CD4-positive, alpha-beta T cell treated with Interleukin-4 for 1 hour (primary cell): Measurements from ENCODE around the gene RSPH10B2.
"Not testable (repeated sequence)": the region's sequence is repeated elsewhere in the genome, so short reads cannot be mapped to it uniquely, and the experiment has no call there.

Source experiments
- DNase-seq, 2 donors: peaks; one replicate each; pipeline ENCODE4 v3.0.0-alpha.2; 2020 to 2022

Gene RSPH10B2

DNA sequence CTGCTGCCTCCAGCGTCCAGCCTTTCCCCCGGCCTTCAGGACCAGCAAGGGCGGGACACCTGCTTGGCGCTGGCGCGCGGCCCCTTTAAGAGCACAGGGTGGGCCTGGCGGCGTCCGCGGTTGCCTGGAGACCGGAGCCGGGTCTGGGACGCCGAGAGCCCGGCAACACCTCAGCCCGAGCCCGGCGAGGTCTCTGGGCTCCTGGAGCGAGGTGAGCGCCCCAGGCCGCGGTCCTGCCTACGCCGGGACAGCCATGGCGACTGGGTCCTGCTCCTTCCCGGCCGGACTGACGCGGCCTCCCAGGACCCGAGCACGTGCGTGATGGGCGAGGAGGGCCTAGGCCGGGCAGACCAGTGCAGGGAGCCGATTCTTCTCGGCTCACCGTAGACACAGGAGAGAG, at the start of gene RSPH10B2:
Gene RSPH10B2 (plus strand): TSS at position 140 of the 400 bp plus-strand sequence. CDS start 3,575 bp downstream, outside the sequence.
- not testable (repeated sequence) for DNase-seq

- DNase-seq, result peak in 1 of 2 donors; percentile 29
Observed at GRCh38 chr7:6705959-6706665, 47.8 kb upstream of the RSPH10B2 start.

GRCh38 chr7:6706666-6707407, 47.1 kb upstream of the RSPH10B2 start, which contains the start of gene ZNF12:
TSS of gene ZNF12 (minus strand) at chr7:6706947. CDS start at chr7:6705173, 1,774 bp downstream.
- DNase-seq, result peak; percentile 96

DNA sequence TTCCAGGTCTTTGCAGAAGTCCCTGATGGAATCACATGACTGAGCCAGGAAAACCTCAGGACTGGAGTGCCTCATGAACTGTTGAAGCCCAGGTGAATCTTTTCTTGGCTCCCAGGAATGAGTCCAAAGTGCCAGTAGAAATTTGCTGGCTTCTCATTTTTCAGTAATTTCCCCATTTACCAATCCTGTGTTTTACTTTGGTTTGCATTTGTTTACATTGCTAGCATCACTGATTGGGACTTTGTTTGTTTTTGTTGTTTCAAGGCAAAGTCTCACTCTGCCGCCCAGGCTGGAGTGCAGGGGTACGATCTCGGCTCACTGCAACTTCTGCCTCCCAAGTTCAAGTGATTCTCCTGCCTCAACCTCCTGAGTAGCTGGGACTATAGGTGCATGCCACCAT, 45.6 kb upstream of the RSPH10B2 start:
- DNase-seq, result no peak

GRCh38 chr7:6709808-6710207, 44.1 kb upstream of the RSPH10B2 start:
- DNase-seq, result no peak

DNA sequence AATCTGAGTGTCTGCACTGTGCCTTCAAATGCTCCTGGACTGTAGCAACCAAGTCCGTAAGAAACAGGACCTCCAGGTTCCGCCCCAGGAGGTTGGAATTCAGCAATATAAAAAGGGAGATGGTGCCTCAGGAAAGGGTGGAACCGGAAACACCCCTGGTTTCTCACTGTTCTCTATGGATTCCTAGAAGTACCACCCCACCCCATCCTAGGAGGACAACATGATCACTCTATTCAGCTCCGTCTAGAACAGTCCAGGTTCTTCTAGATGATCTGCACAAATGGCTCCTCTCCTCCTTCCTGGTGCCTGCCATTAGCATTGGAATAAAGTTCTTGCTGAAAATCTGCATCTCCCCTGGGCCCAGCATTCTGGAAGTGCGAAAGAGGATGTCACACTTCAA, 39.5 kb upstream of the RSPH10B2 start:
- no peak for DNase-seq

DNA sequence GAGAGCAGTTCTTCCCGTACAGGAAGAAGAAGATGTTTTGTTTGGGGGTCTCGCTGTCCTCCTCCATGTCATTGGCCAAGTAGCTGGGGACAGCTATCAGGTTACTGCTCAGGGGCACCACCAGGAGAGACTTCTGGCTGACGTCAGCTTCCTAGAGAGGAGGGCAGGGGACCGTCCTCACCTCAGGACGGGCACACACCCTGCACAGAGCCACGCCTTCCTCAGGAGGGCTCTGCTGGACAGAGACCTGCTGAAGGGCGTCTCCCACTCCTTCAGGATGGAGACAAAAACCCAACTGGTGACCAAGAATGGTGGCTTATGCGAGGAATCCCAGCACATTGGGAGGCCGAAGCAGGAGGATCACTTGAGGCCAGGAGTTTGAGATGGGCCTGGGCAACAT, 38.0 kb upstream of the RSPH10B2 start:
- DNase-seq, result not testable (repeated sequence)

DNA sequence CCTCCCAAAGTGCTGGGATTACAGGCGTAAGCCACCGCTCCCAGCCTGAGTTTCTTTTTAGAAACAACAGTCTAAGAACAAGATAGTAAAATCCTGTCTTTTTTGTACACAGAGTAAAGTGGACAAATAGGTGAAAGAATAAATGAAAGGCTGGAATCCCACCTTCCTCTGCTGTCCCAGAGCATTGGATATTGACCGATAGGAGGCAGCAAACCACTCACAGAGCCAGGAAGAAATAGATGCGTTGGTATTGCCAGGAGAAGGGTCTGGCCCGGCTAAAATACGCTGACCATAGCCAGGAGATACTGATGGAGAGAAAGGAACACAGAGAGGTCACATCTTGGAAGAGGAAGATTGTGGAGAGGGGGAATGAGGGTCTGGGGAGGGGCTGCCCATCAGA, 35.8 kb upstream of the RSPH10B2 start:
- DNase-seq, result no peak

GRCh38 chr7:6724351-6724750, 29.6 kb upstream of the RSPH10B2 start:
- not testable (repeated sequence) for DNase-seq

GRCh38 chr7:6725003-6725402, 28.9 kb upstream of the RSPH10B2 start:
- peak in 1 of 2 donors; percentile 42 for DNase-seq

GRCh38 chr7:6726341-6726740, 27.6 kb upstream of the RSPH10B2 start:
- DNase-seq, result not testable (repeated sequence)

DNA sequence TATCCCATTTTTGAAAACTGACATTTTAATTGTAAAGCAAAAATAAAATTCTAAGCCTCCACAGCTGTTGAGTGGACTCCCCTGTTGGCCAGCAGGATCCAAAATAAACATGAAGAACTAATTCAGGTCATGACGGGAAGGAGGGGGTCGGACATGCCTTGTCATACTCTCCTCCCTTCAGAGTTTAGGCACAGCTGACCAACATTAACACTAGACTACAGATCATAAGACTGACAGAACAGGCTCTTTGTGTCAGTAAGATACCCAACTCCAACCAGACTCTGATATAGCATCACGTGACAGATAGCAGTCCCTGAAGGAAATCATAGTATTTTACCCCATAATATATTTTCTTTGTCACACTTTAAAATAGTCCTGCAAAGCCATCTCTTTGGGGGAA, 26.2 kb upstream of the RSPH10B2 start:
- no peak for DNase-seq

GRCh38 chr7:6728893-6729491, 24.9 kb upstream of the RSPH10B2 start:
- DNase-seq, result not testable (repeated sequence)

DNA sequence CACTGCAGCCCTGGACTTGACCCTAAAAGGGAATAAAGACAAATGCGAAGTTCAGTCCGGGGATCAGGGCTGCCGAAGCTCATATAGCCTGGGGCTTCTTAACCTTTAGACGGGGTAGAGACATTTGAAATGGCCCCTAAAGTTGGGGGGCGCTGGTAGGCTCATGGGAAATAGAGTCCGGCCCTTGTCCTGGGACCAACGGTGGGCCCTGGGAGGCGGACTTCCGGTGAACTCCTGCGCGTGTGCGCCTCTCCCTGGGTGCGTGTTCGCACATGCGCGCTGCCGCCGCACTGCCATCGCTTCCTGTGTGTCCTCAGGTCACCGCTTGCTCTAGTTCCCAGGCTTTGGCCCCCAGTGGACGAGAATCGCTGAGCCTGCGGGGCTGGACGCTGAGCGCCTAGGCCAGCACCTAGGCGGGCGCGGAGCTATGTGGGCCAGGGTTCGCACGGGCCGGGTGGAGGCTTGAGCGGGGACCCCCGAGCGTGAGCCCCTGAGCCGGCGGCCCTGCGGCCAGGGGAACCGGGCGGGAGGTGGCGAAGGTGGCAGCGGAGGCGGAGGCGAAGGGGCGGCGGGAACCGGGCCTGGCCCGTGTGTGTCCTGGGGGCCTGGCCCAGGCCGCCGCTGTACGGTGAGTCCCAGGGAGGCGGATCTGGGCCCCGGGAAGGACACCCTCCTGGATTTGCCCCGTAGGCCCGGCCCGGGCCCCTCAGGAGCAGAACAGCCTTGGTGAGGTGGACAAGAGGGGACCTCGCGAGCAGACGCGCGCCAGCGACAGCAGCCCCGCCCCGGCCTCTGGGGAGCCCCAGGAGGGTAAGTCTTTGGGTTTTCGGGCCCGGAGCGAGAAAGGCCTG, 24.2 kb upstream of the RSPH10B2 start:
- peak; percentile 87 to 90 for DNase-seq

DNA sequence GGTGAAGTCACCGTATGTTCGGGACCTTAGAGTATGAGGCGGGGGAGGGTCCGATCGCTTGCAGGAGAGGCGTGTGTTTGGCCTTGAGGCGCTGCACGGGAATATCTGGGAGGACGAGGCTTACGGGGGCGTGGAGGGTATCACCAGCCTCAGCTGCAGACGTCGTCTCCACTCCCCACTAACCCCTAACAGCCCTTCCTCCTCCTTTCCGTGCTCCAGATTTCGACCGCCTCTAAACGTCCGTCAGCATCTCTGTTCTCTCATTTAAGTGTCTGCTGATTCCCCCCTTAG, 23.6 kb upstream of the RSPH10B2 start:
- no peak for DNase-seq

DNA sequence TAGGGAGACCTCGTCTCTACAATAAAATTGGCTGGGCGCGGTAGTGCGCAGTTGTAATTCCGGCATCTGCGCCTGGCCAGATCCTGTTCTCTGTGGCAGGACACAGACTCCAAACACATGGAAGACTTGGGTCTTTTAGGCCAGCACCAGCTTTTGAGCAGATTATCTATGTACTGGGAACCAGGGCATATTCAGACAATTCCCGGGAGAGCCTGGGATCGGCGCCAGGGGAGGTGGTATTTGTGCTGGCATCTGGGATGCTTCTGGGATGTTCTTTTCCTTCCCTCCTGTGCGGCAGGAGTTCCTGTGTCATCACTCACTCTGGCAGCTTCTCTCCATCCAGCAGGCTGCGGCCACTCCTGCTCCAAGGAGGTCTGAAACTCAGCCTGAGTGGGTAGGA, 15.5 kb upstream of the RSPH10B2 start:
- not testable (repeated sequence) for DNase-seq

DNA sequence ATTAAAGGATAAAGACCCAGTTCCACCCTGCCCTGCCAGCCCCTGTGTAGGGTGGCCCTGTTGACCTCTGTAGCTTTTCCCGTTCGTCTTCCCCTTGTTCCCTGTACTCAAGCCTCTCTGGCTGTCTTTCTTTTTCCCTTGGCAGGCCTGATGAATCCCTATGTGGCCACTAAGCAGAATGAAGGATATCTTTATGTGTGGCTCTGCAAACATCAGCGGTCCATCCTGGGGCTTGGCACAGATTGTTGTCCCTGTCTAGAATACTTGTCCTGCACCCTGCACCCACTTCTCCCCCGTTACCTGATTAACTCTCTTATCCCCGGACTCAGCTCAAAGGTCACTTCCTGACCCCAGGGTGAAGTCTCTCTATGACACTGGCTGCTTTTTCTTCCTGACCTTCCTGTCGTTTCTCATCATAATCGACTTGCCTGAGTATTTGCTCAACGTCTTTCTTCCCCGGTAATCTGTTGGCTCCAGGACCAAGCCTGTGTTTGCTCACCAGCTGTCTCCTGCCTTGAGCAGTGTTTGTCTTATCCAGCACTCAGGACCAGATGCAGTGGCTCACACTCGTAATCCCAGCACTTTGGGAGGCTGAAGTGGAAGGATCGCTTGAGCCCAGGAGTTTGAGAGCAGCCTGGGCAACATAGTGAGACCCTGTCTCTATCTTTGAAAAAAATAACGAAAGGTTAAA, 9.3 kb upstream of the RSPH10B2 start:
- not testable (repeated sequence) for DNase-seq

DNA sequence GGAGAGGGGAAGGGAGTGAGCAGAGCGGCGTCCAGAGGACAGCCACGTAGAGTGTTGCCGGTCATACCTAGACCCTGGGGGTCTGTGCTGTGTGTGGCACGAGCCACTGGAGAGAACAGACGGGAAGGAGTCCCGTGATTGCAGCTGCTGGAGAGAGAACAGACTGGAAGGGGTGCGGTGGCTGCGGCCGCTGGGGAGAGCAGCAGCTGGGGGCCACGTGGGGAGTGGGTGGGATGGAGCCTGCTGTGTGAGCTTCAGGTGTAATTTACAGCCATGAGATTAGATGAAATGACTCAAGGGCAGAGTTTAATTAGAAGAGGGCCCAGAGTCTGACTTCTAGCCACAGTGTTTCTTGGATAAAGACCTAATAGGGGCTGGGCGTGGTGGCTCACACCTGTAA, 4.6 kb upstream of the RSPH10B2 start:
- not testable (repeated sequence) for DNase-seq

DNA sequence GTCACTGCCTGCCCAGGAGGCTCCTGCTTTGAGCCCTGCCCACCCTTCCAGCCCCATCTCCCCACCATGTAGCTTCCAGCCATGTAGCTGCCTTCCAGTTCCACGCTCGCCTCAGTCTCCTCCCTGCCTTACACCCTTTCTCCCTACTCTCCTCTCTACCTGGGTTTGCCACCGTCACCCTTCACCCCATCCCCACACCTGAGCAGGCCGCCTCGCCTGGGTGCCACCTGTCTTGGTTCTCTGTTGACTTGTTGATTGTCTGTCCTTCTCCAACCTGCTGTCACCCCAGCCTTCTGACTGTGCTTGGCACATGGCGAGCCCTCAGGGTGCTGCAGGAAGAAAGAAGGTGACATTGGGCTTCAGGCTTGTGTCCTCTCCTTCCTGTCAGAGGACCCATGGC, 3.7 kb upstream of the RSPH10B2 start:
- DNase-seq, result not testable (repeated sequence)

- DNase-seq, result not testable (repeated sequence)
Observed at GRCh38 chr7:6761186-6761585, 7.3 kb downstream of the RSPH10B2 start.

DNA sequence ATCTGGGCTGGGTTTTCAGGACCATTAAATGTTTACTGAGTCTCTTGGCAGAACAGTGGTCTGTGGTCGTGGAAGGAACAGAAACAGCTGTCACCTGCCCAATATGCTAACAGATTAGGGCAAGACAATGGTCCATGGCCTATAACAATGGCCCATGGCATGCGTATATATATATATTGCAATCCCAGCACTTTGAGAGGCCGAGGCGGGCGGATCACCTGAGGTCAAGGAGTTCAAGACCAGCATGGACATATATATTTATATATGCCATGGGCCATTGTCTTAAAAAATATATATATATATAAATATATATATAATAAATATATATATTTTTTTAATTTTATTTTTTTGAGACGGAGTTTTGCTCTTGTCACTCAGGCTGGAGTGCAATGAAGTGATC, 27.7 kb downstream of the RSPH10B2 start:
- not testable (repeated sequence) for DNase-seq

DNA sequence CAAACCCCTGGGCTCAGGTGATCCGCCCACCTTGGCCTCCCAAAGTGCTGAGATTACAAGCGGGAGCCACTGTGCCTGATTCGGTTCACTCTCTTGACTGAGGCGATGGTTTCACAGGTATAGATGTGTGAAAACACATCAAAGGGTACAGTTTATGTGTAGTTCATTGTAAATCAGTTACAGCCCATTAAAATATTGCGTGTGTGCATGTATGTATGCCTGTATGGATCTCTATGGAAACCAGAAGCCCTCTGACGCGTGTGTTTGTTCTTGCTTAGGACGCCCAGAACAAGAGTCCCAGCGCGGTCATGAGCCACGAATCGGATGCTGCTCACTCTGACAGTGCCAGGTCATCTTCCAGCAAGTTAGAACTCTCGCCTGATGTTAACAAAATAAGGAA, 35.5 kb downstream of the RSPH10B2 start:
- not testable (repeated sequence) for DNase-seq
